Adipose tissue (tissue), 3 donors: ENCODE results near the gene CADPS. TPM values are rescaled to one million over a fixed set of nuclear protein-coding genes. Genes with fewer than 3 reads are reported as not detected.

Source experiments
- H3K27ac ChIP-seq: one replicate; pipeline ENCODE4 v1.5.1; 2013; ENCODE audit warnings: low read depth, low read length
- WGBS, 3 donors: extraction: QIAGEN DNeasy Blood & Tissue Kit; methylation state at CpG; one replicate each; pipeline ENCODE4 v1.1.7; 2013; 5-methylcytosine and 5-hydroxymethylcytosine counted together
- polyA plus RNA-seq, 3 donors: library from polyadenylated mRNA; stranded (reverse); fragments of 200-250 nt; gene quantifications; one replicate each; pipeline ENCODE4 v1.2.3, GENCODE V29; 2013
- donor health status: healthy with polysubstance abuse.
- donor health status: Bipolar disorder and iron deficiency.
- donor health status: healthy.

Gene CADPS
- polyA plus RNA-seq, result 10 to 100 TPM in 1 of 3 donors, under 1 TPM in 1, not detected in 1; 0.04 to 10.5 TPM

DNA sequence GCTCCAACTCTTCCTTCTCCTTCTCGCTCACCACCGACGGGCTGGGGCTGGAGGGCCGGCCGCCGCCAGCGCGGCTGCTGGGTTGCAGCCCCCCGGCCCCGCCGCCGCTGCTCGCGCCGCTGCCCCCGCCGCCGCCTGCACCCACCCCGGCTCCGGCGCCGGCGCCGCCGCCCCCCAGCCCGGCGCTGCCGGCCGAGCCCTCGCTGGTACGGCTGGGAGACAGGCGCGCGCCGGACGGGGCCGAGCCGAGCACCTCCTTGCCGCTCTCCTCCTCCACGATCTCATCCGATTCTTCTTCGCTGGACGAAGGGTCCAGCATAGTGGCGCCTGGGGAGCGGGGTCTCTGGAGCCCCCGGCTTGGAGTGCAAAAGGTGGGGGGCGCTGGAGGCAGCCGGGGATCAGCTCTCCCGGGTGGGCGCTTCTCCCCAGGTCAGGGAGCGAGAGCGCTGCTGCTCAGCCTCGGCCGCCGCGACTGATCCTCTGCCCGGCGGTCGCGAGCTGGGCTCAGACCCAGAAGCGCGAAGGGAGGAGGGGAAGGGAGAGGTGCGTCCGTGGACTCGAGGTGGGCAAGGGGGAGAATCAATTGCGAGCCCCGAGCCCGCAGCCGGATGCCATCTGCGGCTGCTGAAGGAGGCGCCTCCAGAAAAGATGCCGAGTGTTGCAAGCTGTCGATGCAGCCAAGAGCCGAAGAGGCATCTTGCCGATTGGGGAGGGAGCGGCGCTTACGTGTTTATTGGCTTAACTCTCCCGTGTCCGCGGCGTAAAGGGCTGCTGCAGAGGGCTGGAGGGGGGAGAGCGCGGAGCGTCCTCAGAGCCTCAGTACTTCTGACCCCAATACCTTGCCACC is at the start of gene CADPS:
CADPS (minus strand) TSS at position 706 of the 847 bp plus-strand sequence; CDS start at position 319, 387 bp downstream.
- WGBS, 3 donors, result 1 to 2% (median 2%) methylated on average over 71 to 85 of the region's 85 CpGs
- no peak within 1 kb of the TSS for H3K27ac ChIP-seq

DNA sequence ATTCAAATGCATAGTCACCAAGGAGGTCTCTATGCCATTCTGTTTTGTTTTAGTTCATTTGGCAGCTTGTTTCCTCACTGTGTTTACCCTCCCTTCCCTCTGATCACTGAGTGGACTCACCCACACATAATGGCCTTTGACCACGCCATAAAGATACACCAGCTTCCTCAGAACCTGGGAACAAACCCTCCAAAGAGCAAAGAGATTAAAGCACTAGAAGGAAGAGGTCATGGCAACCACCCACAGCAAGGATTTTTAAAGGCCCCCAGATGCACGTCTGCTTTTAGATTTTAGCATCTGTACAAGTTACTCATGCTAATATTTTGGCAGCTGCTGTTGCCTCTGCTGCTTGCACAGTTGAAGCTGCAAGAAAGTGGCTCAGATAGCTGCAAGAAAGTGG is 47.9 kb upstream of the CADPS start:
- no peak overlapping the region for H3K27ac ChIP-seq
- 29 to 51% (median 44%) methylated on average over 2 of the region's 2 CpGs for WGBS, 3 donors

DNA sequence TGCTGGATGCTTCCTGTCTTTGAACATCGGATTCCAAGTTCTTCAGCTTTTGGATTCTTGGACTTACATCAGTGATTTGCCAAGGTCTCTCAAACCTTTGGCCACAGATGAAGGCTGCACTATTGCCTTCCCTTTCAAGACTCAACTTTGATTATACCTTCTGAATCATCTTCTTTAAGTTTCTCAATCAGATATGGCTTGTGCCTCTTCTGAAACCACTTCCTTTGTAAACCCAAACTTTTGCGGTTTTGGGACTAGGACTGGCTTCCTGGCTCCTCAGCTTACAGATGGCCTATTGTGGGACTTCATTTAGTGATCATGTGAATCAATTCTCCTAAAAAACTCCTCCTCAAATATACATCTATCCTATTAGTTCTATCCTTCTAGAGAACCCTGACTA is 47.1 kb upstream of the CADPS start:
- WGBS, 3 donors, result 51 to 64% (median 59%) methylated on average over 2 of the region's 2 CpGs

GRCh38 chr3:62920466-62920784 is 45.2 kb upstream of the CADPS start:
- H3K27ac ChIP-seq, result no peak overlapping the region

More for the DNA sequence above, 47.1 kb upstream of the CADPS start:
- no peak overlapping the region for H3K27ac ChIP-seq

- H3K27ac ChIP-seq, result no peak overlapping the region
Measured at GRCh38 chr3:62919784-62920465, 44.7 kb upstream of the CADPS start.

GRCh38 chr3:62918777-62919176 is 43.6 kb upstream of the CADPS start:
- WGBS, 3 donors, result 17 to 59% (median 57%) methylated on average over 2 of the region's 2 CpGs
- no peak overlapping the region for H3K27ac ChIP-seq

More at GRCh38 chr3:62919784-62920465, 44.7 kb upstream of the CADPS start:
- WGBS, 3 donors, result 65 to 70% (median 67%) methylated on average over 7 of the region's 7 CpGs

GRCh38 chr3:62918131-62918530 is 42.9 kb upstream of the CADPS start:
- no peak overlapping the region for H3K27ac ChIP-seq
- WGBS, 3 donors, result 26 to 68% (median 54%) methylated on average over 1 of the region's 1 CpG

DNA sequence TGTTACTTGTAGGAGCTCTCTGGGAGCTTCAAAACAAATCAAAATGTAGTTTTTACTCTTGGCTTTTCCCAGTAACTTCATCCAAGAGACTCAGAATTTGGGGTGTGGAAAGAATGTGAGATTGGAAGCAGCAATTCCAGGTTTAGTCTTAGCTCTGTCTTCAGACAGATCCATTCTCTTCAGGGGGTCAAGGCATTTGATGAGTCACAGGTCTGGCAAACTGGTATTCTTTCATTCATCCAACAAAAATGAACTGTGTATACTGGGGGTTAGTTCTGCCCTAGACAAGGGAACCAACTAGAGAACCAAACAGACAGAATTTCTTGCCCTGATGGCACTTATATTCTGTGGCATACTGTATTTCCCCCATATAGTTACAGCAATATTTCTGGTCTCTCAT is 36.3 kb upstream of the CADPS start:
- no peak overlapping the region for H3K27ac ChIP-seq

- no peak overlapping the region for H3K27ac ChIP-seq
Measured at GRCh38 chr3:62905331-62905730, 30.1 kb upstream of the CADPS start.

DNA sequence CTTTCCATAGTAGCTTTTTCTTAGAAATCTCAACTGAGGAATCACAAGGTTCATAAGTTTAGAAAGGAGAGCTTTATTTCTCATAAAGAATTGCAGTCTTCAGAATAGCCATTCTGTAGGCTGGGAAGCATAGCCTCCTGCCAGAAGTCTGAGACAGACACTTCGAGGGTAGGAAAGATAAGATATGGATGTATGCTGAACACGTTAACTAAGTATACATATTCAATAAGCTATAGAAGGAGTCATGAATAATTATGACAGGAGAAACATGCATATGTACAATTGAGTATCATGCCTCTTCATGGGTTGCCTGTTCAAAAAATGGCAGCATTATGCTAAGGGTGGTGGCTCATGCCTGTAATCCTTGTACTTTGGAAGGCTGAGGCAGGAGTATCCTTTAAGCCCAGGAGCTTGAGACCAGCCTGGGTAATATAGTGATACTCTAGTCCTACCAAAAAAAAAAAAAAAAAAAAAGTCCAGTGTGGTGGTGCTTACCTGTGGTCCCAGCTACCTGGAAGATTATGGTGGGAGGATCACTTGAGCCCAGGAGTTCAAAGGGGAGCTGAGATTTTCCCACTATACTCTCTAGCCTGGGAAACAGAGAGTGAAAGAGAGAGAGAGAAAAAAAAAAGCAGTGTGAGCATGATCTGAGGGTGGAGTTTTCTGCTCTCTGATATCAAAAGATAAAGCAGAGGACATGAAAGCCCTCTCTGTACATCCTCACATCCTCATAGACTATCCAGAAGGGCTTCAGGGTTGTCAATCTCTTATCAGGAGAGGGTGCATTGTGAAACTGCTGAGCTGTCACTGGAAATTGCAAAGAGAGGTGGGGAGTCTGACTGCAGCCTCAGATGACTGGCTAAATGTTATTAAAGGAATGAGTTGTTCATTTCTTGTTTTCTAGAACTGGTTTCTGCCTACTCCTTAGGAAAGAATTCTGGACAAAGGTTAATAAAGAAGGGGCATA is 23.6 kb upstream of the CADPS start:
- no peak overlapping the region for H3K27ac ChIP-seq
- 40 to 70% (median 56%) methylated on average over 2 of the region's 2 CpGs for WGBS, 3 donors

GRCh38 chr3:62895901-62896300 is 20.7 kb upstream of the CADPS start:
- no peak overlapping the region for H3K27ac ChIP-seq
- WGBS, 3 donors, result 66 to 86% (median 86%) methylated on average over 3 of the region's 3 CpGs

DNA sequence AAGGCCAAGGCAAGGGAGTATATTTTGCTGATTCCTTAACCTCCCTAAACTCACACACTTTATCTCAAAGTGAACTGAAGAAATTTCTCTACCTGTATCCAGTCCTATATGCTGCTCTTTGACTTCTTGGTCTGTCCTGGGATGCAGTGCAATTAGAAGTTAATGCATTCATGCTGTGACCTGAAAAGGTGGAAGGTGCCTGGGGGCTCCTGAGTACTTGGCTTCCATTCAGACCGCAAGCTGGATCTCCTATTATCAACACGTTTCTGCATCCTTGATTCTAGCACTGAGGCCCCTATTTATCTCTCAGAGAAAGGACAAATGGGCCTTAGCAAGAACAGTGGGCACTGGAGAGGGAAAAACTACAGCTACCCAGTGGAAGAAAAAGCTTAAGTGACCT is 17.7 kb upstream of the CADPS start:
- no peak overlapping the region for H3K27ac ChIP-seq
- WGBS, 3 donors, result 54 to 66% (median 61%) methylated on average over 2 of the region's 2 CpGs

- WGBS, 3 donors, result 38 to 73% (median 63%) methylated on average over 2 of the region's 2 CpGs
- H3K27ac ChIP-seq, result no peak overlapping the region
Measured at GRCh38 chr3:62892045-62892444, 16.8 kb upstream of the CADPS start.

GRCh38 chr3:62888778-62889177 is 13.6 kb upstream of the CADPS start:
- no peak overlapping the region for H3K27ac ChIP-seq
- 69 to 79% (median 76%) methylated on average over 1 of the region's 1 CpG for WGBS, 3 donors

- 30 to 33% (median 31%) methylated on average over 3 of the region's 3 CpGs for WGBS, 3 donors
- no peak overlapping the region for H3K27ac ChIP-seq
Measured at GRCh38 chr3:62888180-62888579, 13.0 kb upstream of the CADPS start.

- H3K27ac ChIP-seq, result no peak overlapping the region
- WGBS, 3 donors, result 63 to 71% (median 71%) methylated on average over 2 of the region's 2 CpGs
Measured at GRCh38 chr3:62885136-62885535, 9.9 kb upstream of the CADPS start.

DNA sequence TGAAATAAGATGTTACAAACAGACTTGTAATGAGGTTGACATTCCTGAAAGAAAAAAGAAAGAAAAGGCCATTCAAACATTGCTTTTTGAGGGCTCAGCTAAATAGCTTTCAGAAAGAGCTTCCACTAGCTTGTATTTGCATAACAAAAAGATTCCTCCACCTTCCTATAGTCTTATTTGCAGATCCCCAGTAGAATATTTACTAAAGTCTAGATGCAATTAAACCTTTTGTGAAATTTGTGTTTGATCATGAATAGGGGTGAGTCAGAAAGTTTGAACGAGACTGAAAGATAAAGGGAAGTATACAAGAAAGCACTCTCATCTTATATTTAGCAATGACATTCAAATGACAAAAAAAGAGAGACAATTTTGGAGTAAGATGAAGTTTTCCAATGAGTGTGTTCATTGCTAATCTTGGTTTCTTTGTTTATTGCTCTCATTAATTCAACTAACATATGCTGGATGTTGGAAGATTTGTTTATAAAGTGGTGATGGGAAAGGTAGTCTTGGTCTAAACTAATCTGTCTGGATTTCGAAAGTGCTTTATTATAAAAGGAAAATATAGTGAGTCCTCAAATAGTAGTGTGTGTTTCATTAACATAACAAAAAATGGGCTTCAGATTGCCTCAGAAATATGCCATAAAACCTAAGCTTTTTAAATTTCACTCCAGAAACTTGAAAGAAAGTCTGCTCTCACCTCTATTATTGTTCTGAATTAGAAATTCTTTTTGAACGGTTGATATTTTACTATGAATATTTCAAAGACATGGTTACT is 9.1 kb upstream of the CADPS start:
- no peak overlapping the region for H3K27ac ChIP-seq
- WGBS, 3 donors, result 19 to 53% (median 23%) methylated on average over 3 of the region's 3 CpGs

DNA sequence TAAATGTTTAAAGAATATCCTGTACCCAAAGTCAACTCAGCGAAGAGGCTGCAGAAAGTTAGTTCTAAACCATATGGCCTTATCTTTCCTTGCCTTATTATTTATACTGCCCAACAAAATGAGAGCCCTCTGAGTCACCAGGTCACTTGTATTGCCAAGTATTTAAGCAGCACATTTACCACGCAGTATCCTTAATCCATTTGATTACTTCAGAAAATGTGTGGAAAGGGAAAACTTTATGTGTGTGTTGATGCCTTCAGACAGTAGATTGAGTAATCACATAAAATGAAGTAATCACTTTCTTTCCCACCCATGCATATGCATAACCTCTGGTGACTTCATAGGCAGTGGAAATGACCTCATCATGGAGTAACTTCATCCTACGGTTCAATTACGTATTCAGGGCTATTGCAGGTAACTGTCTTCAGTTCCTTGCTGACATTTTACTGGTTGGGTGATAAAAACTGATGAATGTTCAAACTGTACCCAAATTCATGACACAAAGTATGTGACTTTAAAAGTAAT is 7.5 kb upstream of the CADPS start:
- 77 to 84% (median 78%) methylated on average over 4 of the region's 4 CpGs for WGBS, 3 donors
- H3K27ac ChIP-seq, result no peak overlapping the region
